HepG2 (cell line): ENCODE data around the gene FOXG1. TPM values are rescaled to one million over a fixed set of nuclear protein-coding genes. Genes with fewer than 3 reads are reported as not detected.

Source experiments
- BATF2 ChIP-seq: sonication (generic); formaldehyde crosslinking; IDR thresholded peaks from 2 replicates; pipeline ENCODE4 v1.8.0; 2022; ENCODE audit warnings: mild to moderate bottlenecking, missing genetic modification reagents, moderate library complexity
- CBX5 ChIP-seq: sonication (generic); formaldehyde crosslinking; IDR thresholded peaks from 2 replicates; pipeline ENCODE4 v1.4.0; 2020; ENCODE audit warnings: missing genetic modification reagents, borderline replicate concordance
- CSRNP2 ChIP-seq: sonication (generic); formaldehyde crosslinking; conservative IDR thresholded peaks from 2 replicates; pipeline ENCODE4 v1.8.0; 2022; ENCODE audit warnings: low read depth, missing genetic modification reagents
- CTCF ChIP-seq: sonication (generic); formaldehyde crosslinking; IDR thresholded peaks from 2 replicates; pipeline ENCODE4 v1.5.0; 2020; ENCODE audit warnings: mild to moderate bottlenecking, missing genetic modification reagents, moderate library complexity
- GABPA ChIP-seq, 2 experiments: IDR thresholded peaks; 2 replicates each; pipeline ENCODE4 v1.6.1; 2011 to 2016; ENCODE audit warnings: low read depth in 2 of 2, low read length in 1 of 2, missing biosample characterization in 1 of 2, missing genetic modification characterization in 1 of 2
- GABPB1 ChIP-seq: IDR thresholded peaks from 2 replicates; pipeline ENCODE4 v1.6.1; 2016; ENCODE audit warnings: mild to moderate bottlenecking, missing genetic modification reagents, moderate library complexity, missing compliant biosample characterization
- KAT2B ChIP-seq: fragments of 150-350 bp; IDR thresholded peaks from 2 replicates; pipeline ENCODE4 v1.6.1; 2014; ENCODE audit warnings: low read depth, low read length, borderline replicate concordance
- MAFF ChIP-seq: IDR thresholded peaks from 2 replicates; pipeline ENCODE4 v1.6.1; 2011; ENCODE audit warnings: low read depth, low read length, improper control_type of control experiment
- MXD1 ChIP-seq: sonication (generic); formaldehyde crosslinking; IDR thresholded peaks from 2 replicates; pipeline ENCODE4 v1.4.0; 2020; ENCODE audit warnings: mild to moderate bottlenecking, missing genetic modification reagents
- NFKB2 ChIP-seq: sonication (generic); formaldehyde crosslinking; IDR thresholded peaks from 2 replicates; pipeline ENCODE4 v1.4.0; 2020; ENCODE audit warnings: missing genetic modification reagents, borderline replicate concordance
- NKX3-1 ChIP-seq: sonication (generic); formaldehyde crosslinking; IDR thresholded peaks from 2 replicates; pipeline ENCODE4 v1.5.0; 2020; ENCODE audit warnings: missing genetic modification reagents
- SSRP1 ChIP-seq: IDR thresholded peaks from 2 replicates; pipeline ENCODE4 v1.6.1; 2016; ENCODE audit warnings: control low read depth
- TRIM22 ChIP-seq: fragments of 450-650 bp; IDR thresholded peaks from 2 replicates; pipeline ENCODE4 v1.6.1; 2017
- TSC22D2 ChIP-seq: sonication (generic); formaldehyde crosslinking; IDR thresholded peaks from 2 replicates; pipeline ENCODE4 v1.5.1; 2020; ENCODE audit warnings: missing genetic modification reagents, mild to moderate bottlenecking, borderline replicate concordance
- ZIK1 ChIP-seq: sonication (generic); formaldehyde crosslinking; IDR thresholded peaks from 2 replicates; pipeline ENCODE4 v1.5.0; 2020; ENCODE audit warnings: mild to moderate bottlenecking, low read depth, missing genetic modification reagents, borderline replicate concordance
- ZMYM4 ChIP-seq: sonication (generic); formaldehyde crosslinking; IDR thresholded peaks from 2 replicates; pipeline ENCODE4 v1.8.1; 2023; ENCODE audit warnings: mild to moderate bottlenecking, missing genetic modification reagents
- ZNF263 ChIP-seq: sonication (generic); formaldehyde crosslinking; IDR thresholded peaks from 2 replicates; pipeline ENCODE4 v1.4.0; 2020; ENCODE audit warnings: missing genetic modification reagents
- ZNF510 ChIP-seq: sonication (generic); formaldehyde crosslinking; IDR thresholded peaks from 2 replicates; pipeline ENCODE4 v1.4.0; 2020; ENCODE audit warnings: low read depth, mild to moderate bottlenecking, missing genetic modification reagents
- ZNF558 ChIP-seq: sonication (generic); formaldehyde crosslinking; IDR thresholded peaks from 2 replicates; pipeline ENCODE4 v1.9.0; 2022; ENCODE audit warnings: mild to moderate bottlenecking, missing genetic modification reagents, borderline replicate concordance
- ZNF576 ChIP-seq: sonication (generic); formaldehyde crosslinking; IDR thresholded peaks from 2 replicates; pipeline ENCODE4 v1.4.0; 2020; ENCODE audit warnings: mild to moderate bottlenecking, missing genetic modification reagents
- ZNF616 ChIP-seq: sonication (generic); formaldehyde crosslinking; IDR thresholded peaks from 2 replicates; pipeline ENCODE4 v1.5.0; 2020; ENCODE audit warnings: low read depth, mild to moderate bottlenecking, missing genetic modification reagents
- ZNF768 ChIP-seq: sonication (generic); formaldehyde crosslinking; IDR thresholded peaks from 2 replicates; pipeline ENCODE4 v1.4.0; 2020; ENCODE audit warnings: missing genetic modification reagents
- ZSCAN30 ChIP-seq: sonication (generic); formaldehyde crosslinking; IDR thresholded peaks from 2 replicates; pipeline ENCODE4 v1.5.0; 2020; ENCODE audit warnings: mild to moderate bottlenecking, missing genetic modification reagents
- polyA plus RNA-seq, 8 experiments: library from polyadenylated mRNA; depleted of rRNA in 3 of 8; stranded (reverse) in 7 of 8; unstranded in 1 of 8; fragments of >200 nt; fragmentation: Illumina TruSeq in 4 of 8; extraction: Trizol in 4 of 8; gene quantifications; 2 replicates each; pipeline versions ENCODE4 v1.2.1 to v1.2.3, GENCODE V29; 2011 to 2016; ENCODE audit warnings: low read depth in 4 of 8, missing spikeins in 1 of 8, mixed read lengths in 1 of 8; ENCODE audit not compliant: insufficient read depth in 1 of 8
- total RNA-seq, 5 experiments: library from RNA; depleted of rRNA; stranded (reverse); fragments of >200 nt; fragmentation: Illumina TruSeq; extraction: Trizol; gene quantifications; 2 replicates each; pipeline ENCODE4 v1.2.3, GENCODE V29; 2016; ENCODE audit warnings: low read depth in 1 of 5

FOXG1 gene
- total and polyA plus RNA-seq, 2 of the 13 experiments (the other 11 are each of a cell fraction or from before 2014, with no cell fraction given): not detected

GRCh38 chr14:28767853-28768741, 1.5 kb downstream of the FOXG1 start (continued):
- TF ChIP-seq ZNF616: no peak
- no peak for TF ChIP-seq ZIK1 (CRISPR knock-in tag)
- TF ChIP-seq ZNF768 (CRISPR knock-in tag): peak; percentile 30; the same call in 1 of the 2 replicates
- TF ChIP-seq SSRP1: no peak
- TF ChIP-seq ZNF576 (CRISPR knock-in tag): 0 out of 2 replicates have a peak, but pooled peaks have one; percentile 36
- TF ChIP-seq ZSCAN30: no peak
- TF ChIP-seq CSRNP2: no peak
- TF ChIP-seq BATF2: no peak
- no peak for TF ChIP-seq TRIM22
- no peak for TF ChIP-seq TSC22D2
- TF ChIP-seq GABPA (IDR thresholded peaks at IDR 0.05; ENCODE audit: low read depth, low read length): peak; percentile 24; the same call in 1 of the 2 replicates
- no peak for TF ChIP-seq GABPA (CRISPR knock-in tag; IDR thresholded peaks at IDR 0.05; ENCODE audit: low read depth)
- no peak for TF ChIP-seq KAT2B
- TF ChIP-seq CBX5 (CRISPR knock-in tag): no peak
- TF ChIP-seq MAFF: no peak
- no peak for TF ChIP-seq ZNF510 (CRISPR knock-in tag)
- no peak for TF ChIP-seq ZNF558 (CRISPR knock-in tag)
- TF ChIP-seq GABPB1 (CRISPR knock-in tag): peak; percentile 14; the same call in 1 of the 2 replicates
- 0 out of 2 replicates have a peak, but pooled peaks have one; percentile 38 for TF ChIP-seq ZMYM4 (CRISPR knock-in tag)
- 0 out of 2 replicates have a peak, but pooled peaks have one; percentile 25 for TF ChIP-seq MXD1 (CRISPR knock-in tag)
- TF ChIP-seq NFKB2 (CRISPR knock-in tag): peak; percentile 35; the same call in 1 of the 2 replicates
- TF ChIP-seq NKX3-1: no peak
- TF ChIP-seq CTCF (CRISPR knock-in tag): peak; percentile 16; the same call in 1 of the 2 replicates
- TF ChIP-seq ZNF263 (CRISPR knock-in tag): no peak
